ENCODE data around the gene RFLNA.
"Not testable (repeated sequence)": the region's sequence is repeated elsewhere in the genome, so short reads cannot be mapped to it uniquely, and the experiment has no call there.

Gene RFLNA

DNA sequence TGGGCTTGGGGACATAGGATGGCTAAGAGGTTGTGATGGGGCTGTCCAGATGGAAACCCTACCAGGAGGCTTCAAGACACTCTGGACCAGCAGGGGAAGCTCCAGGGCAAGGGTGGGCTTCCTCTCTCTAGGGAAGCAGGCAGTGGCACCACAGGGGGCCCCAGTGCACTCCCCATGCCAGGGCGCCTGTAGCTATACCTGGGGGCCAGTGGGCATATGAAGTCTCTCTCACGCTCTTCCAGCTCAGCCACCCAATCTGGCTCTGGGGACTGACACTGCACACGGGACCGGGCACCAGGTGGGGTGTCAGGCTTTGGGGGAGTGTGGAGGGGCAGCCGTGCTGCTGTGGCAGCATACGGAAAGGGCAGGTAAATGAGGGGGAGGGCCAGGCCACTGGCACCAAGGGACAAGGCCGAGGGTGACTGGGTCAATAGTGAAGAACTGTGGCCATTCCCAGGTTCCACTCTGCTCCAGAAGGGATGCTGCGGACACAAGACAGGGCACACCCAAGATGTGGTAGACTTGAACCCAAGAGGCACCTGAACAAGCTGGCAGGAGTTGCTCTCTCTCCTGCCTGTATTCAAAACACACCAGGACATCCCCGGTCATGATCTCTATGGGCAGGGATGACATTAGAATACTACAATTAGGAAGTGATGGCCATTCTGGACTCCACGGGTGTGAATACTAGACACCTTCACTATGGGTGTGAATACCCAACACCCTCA lies 27.5 kb downstream of the RFLNA start:
- no peak for DNase-seq

DNA sequence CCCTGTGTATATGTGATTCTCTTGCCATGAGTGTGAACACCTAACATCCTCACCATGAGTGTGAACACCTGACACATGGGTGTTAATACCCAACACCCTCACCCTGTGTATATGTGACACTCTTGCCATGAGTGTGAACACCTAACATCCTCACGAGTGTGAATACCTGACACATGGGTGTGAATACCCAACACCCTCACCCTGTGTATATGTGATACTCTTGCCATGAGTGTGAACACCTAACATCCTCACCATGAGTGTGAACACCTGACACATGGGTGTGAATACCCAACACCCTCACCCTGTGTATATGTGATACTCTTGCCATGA lies 28.1 kb downstream of the RFLNA start:
- DNase-seq, result not testable (repeated sequence)

DNA sequence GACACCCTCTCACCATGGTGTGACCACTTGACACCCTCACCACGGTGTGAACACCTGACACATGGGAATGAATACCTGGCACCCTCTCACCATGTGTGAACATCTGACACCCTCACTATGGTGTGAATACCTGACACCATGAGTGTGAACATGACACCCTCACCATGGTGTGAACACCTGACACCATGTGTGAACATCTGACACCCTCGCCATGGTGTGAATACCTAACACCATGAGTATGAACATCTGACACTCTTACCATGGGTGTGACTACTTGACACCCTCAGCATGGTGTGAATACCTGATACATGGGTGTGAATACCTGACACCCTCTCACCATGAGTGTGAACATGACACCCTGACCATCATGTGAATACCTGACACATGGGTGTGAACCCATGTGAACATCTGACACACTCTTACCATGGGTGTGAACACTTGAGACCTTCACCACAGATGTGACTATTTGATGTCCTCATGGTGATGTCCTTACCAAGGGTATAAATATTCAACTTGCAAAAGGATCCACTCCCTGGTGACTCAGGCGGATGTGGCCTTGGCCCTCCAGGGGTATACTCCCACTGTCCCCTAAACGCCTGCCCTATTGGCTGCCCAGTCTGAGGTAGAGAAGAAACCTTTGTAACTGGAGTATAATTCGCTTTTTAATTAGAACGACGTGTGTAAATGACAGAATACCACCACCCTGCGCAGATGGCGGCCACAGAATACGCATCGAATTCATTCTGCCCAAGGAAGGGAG lies 29.1 kb downstream of the RFLNA start:
- no peak for DNase-seq

DNA sequence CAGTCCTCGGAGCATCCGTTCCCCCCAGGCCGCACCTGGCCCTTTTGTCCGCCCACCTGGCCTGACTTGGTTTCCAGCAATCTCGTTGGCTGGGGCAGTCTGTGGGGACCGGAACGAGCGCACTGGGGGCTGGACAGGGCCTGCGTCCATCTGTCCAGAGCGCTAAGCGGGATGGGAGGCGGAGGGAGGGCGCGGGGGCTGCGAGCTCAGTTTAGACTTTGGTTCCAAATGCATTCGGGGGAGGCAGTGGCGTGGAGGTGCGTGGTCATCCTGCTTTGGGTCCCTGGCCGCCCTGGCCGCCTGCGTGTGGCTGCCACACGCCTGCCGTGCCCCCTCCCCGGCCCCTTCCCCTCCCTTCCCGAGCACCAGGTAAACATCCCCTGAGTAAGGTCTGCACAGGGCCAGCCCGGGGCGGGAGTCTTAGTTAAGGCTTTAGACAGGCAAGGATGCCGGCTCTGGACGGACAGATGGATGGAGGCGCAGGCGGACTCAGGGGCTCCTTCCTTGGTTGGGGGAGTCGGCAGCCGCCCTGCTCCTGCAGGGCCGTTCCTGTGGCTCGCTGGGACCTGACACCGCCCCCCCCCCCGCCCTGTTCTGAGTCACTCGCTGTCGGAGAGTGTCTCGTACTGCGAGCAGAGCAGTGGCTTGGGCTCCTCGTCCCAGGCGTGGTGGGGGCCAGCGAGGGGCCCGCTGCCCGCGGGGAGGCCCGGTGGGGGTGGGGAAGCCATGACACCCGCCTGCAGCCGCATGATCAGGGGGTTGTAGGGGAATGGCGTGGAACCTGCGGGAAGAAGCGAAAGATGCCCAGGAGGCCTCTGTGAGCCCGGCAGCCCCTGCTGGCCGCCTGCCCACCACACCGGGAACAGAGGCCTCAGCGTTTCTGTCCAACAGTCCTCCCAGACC lies 30.2 kb downstream of the RFLNA start:
- DNase-seq, result no peak

DNA sequence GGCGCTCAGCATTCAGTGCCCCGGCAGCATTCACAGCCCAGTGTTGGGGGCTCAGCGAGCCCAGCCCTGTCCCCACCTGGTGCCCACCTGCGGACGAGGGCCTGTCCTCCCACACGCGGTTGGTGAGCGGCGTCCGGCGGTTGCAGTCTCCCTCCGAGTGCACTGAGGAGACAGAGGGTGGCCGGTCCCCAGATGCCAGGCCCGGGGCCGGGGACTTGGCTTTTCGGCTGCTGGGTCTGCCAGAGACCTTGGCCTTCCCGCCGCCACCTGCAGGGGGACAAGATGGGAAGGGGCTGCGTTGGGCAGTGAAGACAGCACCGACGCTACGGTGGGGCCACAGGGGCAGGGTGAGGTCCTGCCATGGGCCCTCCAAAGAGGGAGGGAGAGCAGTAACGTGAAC lies 31.2 kb downstream of the RFLNA start:
- DNase-seq, result no peak

DNA sequence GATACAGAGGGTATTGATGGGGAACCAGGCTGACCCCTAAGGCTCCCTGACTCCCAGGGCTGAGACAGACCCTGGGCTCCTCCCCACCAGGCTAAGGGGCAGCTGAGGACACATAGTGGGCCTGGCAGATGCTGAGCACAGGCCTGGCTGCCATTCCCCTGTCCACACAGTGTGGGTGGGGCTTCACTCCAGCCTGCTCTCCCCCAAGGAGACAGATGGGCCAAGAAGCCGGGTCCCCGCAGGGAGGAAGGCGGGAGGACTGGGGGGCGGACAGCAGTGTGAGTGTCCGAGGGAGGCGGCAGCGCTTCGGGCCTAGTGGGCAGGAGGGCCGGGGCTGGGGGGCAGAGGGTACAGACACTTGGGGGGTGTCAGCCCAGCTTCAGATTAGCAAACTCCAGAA lies 32.0 kb downstream of the RFLNA start:
- no peak for DNase-seq

DNA sequence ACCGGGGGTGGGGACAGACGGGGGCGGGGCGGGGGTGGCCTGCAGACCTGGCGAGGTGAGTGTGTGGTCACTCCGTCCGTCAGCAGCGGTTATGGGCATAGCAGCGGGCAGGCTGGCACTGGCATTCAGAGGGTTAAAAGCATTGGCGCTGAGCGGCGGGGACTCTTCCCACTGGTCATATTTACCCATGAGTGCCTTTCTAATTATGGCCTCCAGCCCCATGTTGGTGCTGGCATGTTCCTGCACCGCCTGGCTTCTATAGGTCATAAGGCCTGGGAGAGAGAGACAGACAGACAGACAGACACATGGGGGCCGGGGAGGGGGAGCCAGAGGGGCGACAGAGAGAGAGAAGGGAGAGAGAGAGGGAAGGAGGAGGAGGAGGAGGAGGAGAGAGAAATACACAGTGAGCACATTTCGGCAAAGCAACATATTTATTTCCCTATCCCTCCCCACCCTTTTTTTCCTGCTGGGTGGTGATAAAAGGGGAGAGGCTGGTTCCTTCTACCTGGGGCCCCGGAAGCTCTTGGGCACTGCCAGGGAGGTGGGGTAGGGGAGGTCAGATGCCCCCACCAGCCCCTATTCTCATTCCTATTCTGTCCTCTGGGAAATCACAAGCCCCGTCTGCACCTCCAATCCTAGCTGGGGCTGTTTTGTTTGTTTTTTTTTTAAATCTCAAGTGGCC lies 32.6 kb downstream of the RFLNA start:
- DNase-seq, result no peak

DNA sequence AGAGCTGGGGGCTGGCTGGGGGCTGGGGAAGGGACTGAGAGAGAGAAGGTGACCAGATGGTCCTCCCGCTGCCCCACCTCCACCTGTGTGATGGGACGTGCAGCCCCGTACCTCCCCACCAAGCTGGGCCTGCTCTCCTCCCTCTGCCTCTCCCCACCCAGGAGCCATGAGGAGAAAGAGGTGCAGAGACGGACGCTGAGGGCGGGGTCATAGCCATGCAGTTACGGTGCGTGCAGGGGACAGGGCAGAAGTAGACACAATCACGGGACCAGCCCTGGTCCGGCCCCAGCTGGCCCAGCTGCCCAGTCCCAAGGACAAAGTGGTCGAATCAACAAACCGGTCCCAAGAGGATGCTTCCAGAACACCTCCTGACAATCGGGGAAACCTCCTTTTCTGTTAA lies 33.2 kb downstream of the RFLNA start:
- DNase-seq, result no peak

DNA sequence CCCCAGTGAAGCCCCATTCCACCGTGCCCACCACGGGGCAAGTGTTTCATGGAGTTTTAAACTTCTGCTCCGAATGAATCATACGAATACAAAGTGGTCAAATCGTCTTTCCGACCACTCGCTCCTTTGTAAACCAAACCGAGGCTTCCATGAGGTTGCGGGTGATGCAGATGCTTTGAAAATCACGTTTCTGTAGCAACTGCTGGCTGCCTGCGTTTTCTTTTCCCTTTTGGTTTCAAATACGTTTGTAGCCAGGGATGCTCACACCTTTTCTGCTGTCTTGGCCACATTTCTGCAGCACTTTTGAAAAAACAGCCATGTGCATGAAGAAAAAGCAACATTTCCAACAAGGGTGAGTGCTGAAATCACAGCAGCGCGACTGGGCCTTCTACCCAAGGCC lies 33.7 kb downstream of the RFLNA start:
- no peak for DNase-seq

DNA sequence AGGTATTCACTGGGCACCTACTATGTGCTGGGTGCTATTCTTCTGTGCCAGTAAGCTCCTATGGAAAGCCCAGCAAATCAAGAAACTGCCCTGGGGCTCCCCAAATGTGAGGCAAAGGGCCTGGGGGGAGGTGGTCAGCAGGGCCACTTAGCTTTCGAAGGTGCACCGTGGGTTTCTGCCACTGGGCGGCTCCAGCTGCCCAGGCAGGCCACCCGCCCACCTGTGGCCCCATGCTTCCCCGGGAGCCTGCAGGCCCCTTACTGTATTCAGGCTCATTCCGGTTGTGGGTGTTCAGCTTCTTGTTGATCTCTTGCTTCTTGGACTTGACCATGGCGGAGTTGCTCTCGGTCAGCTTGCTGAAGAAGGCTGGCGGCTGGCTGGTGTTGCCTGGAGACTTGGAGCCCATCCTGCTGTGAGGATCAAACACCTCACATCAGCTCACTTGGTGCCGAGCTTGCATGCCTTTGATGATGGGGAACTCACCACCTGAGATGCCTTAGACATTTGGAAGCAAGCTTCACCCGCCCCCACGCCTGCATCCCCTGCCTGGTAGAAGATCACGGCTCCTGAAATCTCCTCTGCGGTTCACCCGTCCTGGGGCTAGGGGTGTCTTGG lies 37.3 kb downstream of the RFLNA start:
- no peak for DNase-seq

DNA sequence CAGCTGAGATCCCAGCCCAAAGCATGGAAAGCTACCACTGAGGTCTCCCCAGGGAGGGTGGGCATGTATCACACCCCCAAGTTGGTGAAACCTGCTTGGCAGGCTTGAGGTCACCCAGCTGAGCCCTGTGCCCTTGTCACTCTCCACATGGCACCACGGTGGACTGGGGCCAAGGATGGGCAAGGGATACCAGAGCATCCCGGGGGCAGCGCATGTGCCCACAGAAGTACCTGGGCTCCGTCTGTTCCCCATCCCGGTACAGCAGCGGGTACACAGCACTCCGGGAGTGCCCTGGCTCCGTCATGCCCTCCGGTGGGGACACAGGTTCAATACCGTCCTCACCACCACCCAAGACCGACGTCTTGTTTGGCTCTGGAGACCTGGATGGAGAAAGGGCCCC lies 38.0 kb downstream of the RFLNA start:
- DNase-seq, result no peak

DNA sequence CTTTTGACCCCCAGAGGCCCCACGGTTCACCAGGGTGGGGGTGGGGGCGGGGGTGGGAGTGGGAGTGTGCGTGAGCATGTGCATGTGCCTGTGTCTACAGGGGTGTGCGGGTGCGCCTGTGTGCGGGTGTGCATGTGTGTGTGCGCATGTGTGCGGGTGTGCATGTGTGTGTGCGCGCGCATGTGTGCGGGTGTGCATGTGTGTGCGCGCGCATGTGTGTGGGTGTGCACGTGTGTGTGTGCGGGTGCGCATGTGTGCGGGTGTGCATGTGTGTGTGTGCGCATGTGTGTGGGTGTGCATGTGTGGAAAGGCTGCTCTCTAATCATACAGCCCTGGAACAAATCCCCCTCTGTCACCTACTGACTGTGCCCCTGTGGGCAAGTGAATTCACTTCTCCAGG lies 38.8 kb downstream of the RFLNA start:
- DNase-seq, result no peak

DNA sequence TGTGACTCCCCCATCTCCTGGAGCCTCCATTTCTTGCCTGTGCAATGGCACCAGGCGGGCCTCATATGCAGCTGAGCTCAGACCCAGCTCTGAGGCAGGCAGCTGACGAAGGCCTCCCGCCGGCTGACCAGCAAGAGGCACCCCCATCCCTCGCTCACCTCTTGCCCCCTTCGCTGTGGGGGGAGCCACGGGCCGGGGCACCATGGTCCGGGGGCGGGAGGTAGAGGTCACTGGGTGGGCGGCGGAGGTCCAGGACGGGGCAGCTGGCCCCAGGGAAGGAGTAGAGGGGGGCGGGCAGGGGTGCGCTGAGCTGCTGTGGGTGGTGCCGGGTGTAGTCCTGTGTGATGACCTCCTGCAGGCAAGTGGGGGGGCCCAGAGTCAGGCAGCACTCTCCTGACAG lies 39.4 kb downstream of the RFLNA start:
- DNase-seq, result no peak

DNA sequence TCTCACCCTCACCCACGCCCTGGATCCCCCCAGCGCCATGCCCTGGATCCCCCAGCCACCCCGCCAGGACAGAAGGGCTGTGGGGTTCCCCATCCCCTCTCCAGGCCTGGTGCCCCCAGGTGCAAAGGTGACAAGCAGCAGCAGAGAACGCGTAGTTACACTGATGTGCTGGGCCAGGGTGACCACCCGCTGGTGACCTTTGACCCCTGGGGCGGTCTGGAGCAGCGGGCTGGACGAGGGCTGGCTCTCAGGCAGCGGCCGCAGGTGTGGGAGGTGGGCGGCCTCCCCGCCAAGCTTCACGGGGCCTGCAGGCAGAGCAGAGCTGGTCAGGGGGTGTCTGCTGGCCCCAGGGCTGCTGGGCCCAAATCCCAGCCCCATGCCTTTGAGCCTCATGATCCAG lies 40.1 kb downstream of the RFLNA start:
- no peak for DNase-seq

DNA sequence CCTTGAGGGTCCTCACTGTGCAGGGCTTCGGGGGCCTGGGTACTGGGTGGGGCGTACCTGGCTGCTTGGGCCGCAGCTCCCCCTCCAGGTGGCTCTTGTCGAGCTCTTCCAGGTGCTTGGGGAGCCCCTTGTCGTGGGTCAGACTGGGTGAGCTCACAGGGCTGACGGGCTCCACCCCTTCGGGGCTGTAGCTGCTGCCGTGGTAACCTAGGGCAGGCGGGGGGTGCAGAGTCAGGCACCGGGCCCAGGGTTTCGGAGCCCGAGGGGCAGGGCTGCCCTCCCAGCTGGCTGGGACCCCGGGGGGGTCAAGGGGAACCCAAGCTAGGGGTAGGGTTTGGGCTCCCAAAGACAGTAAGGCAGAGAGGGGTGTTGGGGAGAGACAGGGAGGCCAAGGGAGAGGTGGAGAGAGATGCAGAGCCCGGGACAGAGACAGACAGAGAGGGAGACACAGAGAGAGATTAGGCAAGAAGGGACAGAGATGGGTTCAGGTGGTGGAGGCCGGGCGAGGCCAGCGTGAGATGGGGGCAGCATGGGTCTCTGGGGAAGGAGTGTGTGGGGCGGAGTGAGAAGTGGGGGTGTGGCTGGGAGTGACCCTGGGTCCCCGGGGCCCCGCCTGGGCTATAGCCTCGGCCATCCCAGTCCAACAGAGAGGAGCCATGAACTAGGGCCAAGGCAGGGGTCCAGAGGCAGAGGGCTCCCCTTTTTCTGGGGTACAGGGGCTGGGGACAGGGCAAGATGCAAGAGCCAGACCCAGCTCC lies 40.7 kb downstream of the RFLNA start:
- DNase-seq, result no peak

DNA sequence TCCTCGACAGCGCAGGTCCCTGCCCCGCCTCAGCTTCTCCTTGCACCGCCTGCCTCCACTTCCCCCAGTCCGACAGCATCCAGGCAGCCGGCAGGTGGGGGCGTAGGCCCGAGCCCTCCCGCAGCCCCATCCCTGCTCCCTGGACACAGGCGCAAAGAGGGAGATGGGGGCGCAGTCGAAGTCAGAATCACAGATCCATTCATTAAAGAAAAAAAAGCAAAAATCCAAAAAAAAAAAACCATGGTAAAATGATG lies 41.2 kb downstream of the RFLNA start:
- no peak for DNase-seq

DNA sequence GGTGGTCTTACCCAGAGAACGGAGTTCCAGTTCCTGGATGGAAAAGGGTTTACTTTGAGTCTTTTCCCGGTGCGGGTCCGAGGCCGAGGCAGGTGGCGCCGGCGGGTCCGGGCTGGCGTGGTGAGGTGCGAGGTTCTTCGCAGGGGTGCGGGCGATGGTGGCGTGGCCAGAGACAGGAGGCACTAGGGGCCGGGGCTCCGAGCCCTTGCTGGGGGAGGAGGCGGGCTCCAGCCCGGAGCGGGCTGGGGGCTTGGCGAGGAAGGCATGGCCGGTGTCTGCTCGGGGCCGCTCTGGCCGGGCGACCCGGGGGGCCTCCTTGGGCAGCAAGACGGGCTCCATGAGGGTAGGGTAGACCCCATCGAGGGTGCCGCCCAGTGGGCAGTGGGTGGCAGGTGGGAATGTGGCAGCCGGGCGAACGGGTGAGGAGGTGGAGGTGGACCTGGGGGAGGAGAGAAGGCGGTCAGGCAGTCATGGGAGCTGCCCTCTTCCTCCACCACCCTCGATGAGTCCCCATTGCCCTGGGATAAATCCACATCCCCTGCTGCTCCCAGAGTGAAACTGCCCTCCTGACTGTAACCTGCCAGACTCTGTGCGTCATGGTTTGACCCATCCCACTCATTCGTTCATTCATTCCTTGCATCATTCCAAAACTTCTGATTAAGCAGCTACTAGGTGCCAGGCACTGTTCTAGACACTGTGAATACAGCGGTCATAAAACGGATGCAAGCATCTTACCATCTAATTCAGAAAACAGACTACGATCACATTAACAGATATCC lies 42.0 kb downstream of the RFLNA start:
- DNase-seq, result no peak

DNA sequence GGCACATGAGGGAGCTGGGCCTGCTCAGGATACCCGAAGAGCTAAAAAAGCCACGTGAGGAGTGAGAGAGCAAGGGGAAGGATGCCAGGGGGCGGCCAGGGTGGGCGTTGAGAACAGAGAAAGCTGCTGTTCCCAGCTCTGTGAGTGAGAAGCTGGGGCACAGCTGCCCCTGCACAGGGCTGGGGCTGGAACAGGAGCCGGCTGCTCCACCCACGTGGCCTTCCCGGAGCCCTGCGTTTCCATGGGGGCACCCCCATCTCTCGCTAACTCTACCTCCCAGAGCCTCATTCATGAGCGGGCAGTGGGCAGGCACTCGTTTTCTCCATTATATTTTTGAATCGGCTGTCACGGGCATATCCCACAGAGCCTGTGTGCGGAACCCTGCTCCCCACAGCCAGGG lies 42.7 kb downstream of the RFLNA start:
- no peak for DNase-seq

DNA sequence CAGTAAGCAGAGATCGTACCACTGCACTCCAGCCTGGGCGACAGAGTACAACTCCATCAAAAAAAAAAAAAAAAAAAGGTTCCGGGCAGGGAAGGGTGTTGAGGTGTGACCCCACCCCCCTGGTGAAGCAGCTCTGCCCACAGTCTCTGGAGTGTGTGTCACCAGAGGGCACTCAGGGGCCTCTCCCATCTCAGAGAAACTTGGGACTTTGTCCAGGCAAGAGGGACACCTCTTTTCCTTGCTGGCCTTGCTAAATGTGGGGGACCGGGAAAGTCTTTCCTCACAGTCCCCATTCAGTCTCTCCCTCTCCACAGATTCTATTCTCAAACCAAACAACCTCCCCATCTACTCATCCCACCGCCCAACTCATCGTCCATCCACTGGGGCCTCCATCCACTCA lies 43.6 kb downstream of the RFLNA start:
- no peak for DNase-seq

DNA sequence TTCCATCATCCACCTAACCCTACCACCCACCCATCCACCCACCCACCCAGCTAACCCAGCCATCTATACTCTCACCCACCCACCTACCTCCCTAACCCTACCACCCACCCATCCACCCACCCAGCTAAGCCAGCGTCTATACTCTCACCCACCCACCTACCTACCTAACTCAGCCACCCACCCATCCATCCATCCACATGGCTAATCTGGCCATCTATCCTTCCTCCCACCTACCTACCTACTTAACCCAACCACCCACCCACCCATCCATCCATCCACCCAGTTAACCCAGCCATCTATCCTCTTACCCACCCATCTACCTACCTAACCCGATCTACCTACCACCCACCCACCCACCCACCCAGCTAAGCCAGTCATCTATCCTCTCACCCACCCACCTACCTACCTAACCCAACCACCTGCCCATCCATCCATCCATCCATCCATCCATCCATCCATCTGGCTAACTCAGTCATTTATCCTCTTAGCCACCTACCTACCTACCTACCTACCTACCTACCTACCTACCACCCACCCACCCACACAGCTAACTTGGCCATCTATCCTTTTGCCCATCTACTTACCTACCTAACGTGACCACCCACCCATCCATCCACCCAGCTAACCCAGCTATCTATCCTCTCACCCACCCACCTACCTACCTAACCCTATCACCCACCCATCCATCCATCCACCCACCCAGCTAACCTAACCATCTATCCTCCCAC lies 44.1 kb downstream of the RFLNA start:
- DNase-seq, result no peak

All from NCI-H2029 treated with DMSO at 0.1 percent for 48 hours (cell line).